HG03520 (cell line): ENCODE data around the gene C9orf153.
"Not testable (repeated sequence)": the region's sequence is repeated elsewhere in the genome, so short reads cannot be mapped to it uniquely, and the experiment has no call there.

ENCODE experiments used
- ATAC-seq: cut with Tn5 transposase; IDR thresholded peaks from one replicate; pipeline ENCODE4 v1.9.1; 2021; ENCODE audit warnings: mild to moderate bottlenecking, moderate library complexity; ENCODE audit not compliant: unreplicated experiment

C9orf153 gene

DNA sequence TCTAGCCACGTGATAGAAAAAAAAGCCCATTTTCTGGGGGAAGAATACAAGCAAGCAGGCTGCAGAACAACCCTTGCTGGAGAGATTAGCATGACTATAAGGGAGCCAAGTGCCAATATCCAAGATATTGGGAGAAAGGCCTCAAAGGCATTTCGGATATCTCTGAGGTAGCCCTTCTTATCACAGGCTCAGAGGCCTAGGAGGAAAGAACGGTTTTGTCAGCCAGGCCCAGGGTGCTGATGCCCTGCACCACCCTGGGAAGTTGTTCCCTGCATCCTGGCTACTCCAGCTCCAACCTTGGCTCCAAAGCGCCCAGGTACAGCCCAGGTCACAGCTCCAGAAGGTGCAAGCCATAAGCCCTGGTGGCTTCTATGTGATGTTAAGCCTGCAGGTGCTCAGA lies 66.4 kb downstream of the C9orf153 start:
- no peak for ATAC-seq

DNA sequence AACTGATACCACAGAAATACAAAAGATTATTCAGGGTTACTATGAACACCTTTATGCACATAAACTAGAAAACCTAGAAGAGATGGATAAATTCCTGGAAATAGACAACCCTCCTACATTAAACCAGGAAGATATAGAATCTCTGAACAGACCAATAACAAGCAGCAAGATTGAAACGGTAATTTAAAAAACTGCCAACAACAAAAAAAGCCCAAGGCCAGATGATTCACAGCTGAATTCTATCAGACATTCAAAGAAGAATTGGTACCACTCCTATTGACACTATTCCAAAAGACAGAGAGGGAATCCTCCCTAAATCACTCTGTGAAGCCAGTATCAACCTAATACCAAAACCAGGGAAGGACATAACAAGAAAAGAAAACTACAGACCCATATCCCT lies 68.8 kb downstream of the C9orf153 start:
- not testable (repeated sequence) for ATAC-seq

DNA sequence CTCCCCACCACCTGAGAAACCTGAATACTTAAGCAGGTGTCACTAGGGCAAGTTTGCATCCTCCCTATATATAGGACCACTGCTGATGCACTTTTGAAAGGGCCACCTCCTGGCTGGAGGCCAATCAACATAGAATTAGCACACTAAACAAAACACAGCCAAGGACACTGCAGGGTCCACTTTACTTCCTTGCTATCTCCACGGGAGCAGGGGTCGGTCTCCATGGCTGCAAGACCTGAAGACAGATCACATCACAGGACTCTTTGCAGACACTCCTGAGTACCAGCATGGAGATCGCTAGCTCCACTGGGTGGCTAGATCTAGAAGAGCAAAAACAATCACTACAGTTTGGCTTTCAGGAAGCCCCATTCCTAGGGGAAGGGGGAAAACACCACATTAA lies 72.3 kb downstream of the C9orf153 start:
- no peak for ATAC-seq

DNA sequence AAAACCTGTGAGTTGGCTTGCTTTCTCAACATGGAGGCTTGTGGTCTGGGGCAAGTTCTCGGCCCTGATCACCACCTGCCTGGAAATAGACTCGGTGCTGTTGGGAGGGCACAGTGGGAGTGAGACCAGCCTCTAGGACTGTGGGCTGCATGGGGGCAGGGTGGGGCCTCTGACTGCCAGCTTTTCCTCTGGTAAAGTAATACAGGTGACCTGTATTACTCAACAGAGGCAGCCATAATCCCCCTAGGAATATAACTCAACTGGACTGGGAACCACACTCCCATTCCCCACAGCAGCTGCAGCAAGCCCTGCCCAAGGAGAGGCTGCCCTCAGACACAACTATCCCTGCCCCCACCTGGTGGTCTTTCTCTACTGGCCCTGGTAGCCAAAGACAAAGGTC lies 72.8 kb downstream of the C9orf153 start:
- no peak for ATAC-seq

DNA sequence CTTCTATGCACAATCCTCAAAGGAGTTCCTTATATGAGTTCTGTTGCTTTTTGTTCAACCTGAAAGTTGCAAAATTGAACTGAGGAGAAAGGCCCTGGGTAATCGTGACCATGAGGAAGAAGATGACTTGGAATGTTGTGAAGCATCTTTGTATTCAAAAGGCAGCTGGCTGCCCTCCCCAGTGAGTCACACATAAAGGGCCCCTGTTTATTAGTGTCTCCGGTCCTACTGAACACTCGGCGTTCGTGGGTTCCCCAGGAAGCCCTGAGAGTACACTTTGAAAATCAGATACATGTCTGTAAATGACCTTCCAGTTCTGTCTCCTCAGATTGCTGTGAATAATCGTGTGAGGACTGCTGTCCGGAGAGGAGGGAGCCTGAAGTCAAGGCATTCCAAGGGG lies 73.6 kb downstream of the C9orf153 start:
- no peak for ATAC-seq

DNA sequence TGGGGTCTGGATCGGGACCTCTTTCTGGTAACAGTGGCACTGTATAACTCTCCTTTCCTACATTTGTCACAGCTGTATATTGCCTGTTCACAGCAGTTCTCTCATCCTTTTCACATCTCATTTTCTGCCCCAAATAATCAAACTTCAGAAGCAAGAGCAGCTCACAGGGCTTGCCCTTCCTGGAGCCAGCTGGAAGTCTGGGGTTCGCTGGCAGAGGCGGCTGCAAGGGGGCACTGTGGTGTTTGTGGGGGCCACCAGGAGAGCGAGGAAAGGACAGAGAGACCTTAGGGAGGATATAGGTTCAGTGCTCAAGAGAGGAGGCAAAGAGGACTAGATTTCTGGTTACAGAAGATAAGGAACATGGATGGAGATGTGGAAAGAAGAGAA lies 75.3 kb downstream of the C9orf153 start:
- ATAC-seq, result no peak

DNA sequence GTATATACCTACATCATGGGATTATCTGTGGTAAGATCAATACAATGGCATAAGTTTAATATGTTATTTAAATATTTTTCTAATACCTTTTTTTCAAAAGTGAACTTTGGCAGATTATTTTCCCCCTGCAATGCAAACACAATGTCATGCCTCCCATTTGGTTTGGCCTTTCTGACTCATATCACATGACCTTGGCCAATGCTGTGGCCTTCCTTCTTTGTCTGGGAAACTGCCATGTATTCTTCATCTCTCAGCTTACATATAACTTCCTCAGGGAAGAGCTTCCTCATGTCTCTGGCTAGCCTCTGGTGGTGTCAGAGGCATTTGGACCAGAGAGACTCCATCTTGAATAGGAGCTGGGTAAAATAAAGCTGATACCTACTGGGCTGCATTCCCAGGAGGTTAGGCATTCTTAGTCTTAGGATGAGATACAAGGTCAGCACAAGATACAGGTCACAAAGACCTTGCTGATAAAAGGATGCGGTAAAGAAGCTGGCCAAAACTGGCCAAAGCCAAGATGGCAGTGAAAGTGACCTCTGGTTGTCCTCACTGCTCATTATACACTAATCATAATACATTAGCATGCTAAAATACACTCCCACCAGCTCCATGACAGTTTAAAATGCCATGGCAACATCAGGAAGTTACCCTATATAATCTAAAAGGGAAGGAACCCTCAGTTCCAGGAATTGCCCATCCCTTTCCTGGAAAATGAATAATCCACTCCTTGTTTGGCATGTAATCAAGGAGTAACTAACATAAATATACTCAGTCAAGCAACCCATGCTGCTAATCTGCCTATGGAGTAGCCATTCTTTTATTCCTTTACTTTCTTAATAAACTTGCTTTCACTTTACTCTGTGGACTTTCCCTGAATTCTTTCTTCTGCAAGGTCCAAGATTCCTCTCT lies 76.0 kb downstream of the C9orf153 start:
- ATAC-seq, result no peak

DNA sequence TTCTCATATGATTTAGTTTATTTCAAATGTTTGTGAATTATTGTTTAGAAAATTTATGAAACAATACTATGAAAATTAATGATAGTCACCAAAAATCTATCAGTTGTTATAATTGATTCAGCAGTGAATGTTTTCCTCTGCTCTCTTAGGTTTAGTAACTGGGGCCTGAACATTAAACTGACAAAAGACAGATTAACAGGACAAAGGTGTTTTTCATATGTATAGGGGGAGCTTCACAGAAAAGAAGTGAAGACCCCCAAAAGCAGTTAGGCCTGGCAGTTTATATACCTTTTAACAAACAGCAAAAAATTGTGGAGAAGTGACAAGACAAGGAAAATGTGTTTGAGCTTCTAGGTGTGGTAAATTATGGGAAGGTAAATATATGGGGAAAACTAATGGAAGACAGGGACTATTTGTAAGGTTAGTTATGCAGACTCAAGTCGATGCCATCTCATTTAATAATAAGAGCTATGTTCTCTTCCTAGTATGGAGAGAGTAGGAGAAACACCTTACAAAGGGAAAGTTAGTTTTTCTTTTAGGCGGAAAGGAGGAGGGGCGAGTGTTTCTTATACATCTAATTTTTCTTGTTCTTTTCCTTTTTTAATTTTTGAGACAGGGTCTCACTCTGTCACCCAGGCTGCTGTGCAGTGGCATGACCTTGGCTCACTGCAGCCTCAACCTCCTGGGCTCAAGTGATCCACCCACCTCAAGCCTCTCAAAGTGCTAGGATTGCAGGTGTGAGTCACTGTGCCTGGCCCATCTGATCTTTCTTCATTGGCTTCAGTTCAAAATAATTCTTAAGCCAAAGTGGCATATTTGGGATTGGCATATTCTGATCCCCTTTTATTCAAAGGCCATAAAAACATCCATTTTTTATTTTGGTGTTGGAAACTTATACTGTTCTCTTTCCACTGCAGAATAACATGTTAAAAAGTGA lies 77.8 kb downstream of the C9orf153 start:
- ATAC-seq, result no peak

DNA sequence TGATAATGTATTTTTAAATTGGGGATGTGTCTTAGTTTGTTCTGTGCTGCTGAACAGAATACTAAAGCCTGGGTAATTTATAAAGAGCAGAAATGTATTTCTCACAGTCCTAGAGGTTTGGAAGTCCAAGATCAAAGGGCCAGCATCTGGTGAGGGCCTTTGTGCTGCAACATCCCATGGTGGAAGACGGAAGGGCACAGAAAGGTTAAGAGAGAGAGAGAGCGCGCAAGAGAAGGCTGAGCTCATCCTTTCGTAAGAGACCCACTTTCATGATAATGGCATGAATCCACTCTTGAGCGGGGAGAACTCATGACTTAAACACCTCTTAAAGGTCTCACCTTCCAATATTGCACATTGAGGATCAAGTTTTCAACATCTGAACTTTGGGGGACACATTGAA lies 81.0 kb downstream of the C9orf153 start:
- no peak for ATAC-seq

DNA sequence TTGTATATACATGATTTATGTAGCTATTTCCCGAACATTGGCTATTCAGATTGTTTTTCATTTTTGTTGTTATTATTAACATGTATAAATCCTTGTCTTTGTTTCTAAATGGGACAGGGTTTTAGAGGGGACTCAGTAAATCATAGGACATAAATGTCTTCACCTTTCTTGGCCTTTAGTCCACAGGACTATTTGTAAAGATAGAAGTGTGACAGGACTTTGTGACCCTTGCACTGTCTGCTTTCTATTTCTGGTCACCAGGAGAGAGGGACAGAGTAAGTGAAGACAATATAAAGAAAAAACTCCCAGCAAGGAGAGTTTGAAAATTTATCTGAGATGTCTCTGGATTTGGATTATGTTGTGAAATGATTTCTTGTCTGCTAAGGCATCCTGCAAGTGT lies 81.5 kb downstream of the C9orf153 start:
- no peak for ATAC-seq

DNA sequence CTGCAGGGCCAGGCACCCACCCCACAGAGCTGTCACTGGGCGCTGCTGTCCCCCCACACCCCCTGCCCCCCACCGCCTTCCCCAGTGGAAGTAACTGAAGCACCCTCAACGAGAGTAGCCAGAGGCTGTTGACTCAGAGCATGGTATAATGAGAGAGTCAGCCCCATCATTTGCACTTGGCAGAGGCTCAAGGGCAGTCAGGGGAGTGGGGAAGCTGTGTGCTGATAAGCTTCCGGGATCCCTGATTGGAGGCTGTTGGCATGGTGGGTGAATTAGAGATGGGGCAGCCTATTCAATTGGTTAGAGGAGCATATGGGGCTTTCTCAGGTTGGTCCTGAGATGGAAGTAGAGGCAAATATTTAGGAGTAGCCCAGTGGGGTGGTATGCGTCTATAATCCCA lies 83.0 kb downstream of the C9orf153 start:
- ATAC-seq, result no peak

DNA sequence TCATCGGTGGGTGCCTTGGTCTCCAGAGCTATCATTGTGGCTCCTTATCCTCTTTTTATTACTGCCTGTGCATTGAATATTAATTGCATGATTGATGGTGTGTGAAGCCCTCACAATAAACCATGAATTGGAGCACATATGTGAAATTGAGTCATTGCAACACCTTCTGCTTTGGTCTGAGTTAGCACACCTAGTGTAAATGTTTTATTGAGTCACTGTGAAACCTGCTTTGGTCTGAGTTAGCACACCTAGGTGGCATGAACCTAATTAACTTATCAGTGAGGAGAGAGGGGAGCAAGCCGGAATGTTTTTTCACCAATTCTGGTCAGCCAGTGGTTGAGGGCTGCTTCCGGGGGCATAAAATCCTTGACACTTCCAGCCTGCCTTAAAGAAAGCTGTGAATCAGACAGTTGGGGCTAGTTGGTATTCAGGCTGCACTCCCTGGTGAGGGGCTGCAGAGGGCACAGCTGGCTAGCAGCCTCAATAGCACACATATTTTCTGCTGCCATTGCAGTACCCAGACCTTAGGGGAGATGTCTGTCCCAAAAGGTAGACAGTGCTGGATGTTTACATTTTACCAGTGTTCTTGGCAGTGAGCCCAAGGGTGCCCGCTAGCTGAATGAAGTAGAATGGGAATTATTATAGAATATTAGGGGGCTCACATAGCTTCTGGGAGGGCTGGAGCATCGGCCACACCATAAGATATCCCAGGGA lies 83.6 kb downstream of the C9orf153 start:
- ATAC-seq, result no peak

DNA sequence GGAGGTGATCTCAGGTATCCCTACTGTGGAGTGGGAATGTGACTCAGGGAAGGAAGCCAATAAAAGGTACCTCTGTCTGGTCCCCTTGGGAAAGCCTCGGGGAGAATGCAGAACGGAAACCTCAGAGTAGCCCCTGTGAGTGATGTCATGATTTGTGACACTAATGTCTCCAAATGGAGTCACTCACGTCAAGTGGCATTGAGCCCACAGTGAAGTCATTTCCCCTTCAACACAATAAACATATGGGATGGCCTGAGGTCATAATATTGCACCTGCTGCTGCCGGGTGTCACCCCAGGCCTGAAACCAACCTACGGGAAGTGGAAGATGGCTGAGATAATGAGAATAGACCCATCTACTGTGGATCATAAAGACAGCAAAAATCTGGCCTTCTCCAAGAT lies 84.2 kb downstream of the C9orf153 start:
- ATAC-seq, result no peak
